H1 (cell line): ENCODE data around the gene KCNMA1. TPM values are rescaled to one million over a fixed set of nuclear protein-coding genes. Genes with fewer than 3 reads are reported as not detected.

ENCODE experiments used
- BCL11A ChIP-seq, 2 experiments: IDR thresholded peaks; one replicate each; pipeline ENCODE4 v1.6.1; 2011; ENCODE audit warnings: low read depth in 2 of 2, low read length in 2 of 2, mild to moderate bottlenecking in 2 of 2
- CHD7 ChIP-seq: fragments of 300-600 bp; sonication (generic); IDR thresholded peaks from 2 replicates; pipeline ENCODE4 v1.7.1; 2012; ENCODE audit warnings: low read length, moderate library complexity, mild to moderate bottlenecking, inconsistent platforms; ENCODE audit not compliant: insufficient replicate concordance
- polyA plus RNA-seq, 7 experiments: library from polyadenylated mRNA; depleted of rRNA in 3 of 7; stranded (reverse) in 5 of 7; unstranded in 2 of 7; fragments of >200 nt in 5 of 7; fragments of 200-250 nt in 2 of 7; gene quantifications; 1 replicate in 5 of 7; 2 replicates in 1 of 7; 4 replicates in 1 of 7; pipeline versions ENCODE4 v1.2.1 to v1.2.3, GENCODE V29; 2011 to 2013; ENCODE audit warnings: missing spikeins in 2 of 7, mixed read lengths in 2 of 7
- total RNA-seq: library from RNA; stranded (reverse); fragmentation: NEBNext Ultra II Directional; extraction: Animal tissue kit (Norgen Biotek cat#: 25700); gene quantifications from 2 replicates; pipeline ENCODE4 v1.2.1, GENCODE V29; 2021

Gene KCNMA1
- total and polyA plus RNA-seq, 2 of the 8 experiments (the other 6 are each of a cell fraction or from before 2014, with no cell fraction given) = 10.2 to 11.1 TPM

- TF ChIP-seq CHD7 = no peak
- no peak for TF ChIP-seq BCL11A (IDR thresholded peaks at IDR 0.05; ENCODE audit: low read depth in 2 of 2, low read length in 2 of 2)
Measured at GRCh38 chr10:77424257-77424656, 213.4 kb downstream of the KCNMA1 start (continued).
